Keratinocyte (primary cell): ENCODE measurements around the gene NMNAT2. TPM values are rescaled to one million over a fixed set of nuclear protein-coding genes. Genes with fewer than 3 reads are reported as not detected.

Experiments
- DNase-seq: peaks from one replicate; pipeline ENCODE4 v3.0.0-alpha.2; 2011; ENCODE audit warnings: low read depth, missing footprints, low spot score
- FAIRE-seq: peaks from 2 replicates; lab custom pipeline; 2011; peaks lifted over from hg19 to GRCh38; lab: Jason Lieb, UNC
- H2AFZ ChIP-seq: 2 replicates; pipeline ENCODE4 v1.6.0; 2012; ENCODE audit warnings: low read length, control low read depth, inconsistent platforms; ENCODE audit not compliant: control insufficient read depth
- H3K27ac ChIP-seq: 2 replicates; pipeline ENCODE4 v1.5.1; 2011; ENCODE audit warnings: low read length; ENCODE audit not compliant: control insufficient read depth, insufficient read depth
- H3K27me3 ChIP-seq: 3 replicates; pipeline ENCODE4 v1.6.0; 2011; ENCODE audit warnings: low read length; ENCODE audit not compliant: control insufficient read depth, insufficient read depth; ENCODE audit errors: extremely low read depth
- H3K36me3 ChIP-seq, 2 experiments: 2 replicates in 1 of 2; 3 replicates in 1 of 2; pipeline ENCODE4 v1.5.1; 2011; ENCODE audit warnings: low read length in 2 of 2, mild to moderate bottlenecking in 1 of 2; ENCODE audit not compliant: control insufficient read depth in 2 of 2, insufficient read depth in 2 of 2; ENCODE audit errors: extremely low read depth in 1 of 2
- H3K4me1 ChIP-seq: 3 replicates; pipeline ENCODE4 v1.5.1; 2011; ENCODE audit warnings: low read length; ENCODE audit not compliant: control insufficient read depth, insufficient read depth; ENCODE audit errors: extremely low read depth
- H3K4me2 ChIP-seq: 3 replicates; pipeline ENCODE4 v1.6.0; 2011; ENCODE audit warnings: low read depth, low read length; ENCODE audit not compliant: control insufficient read depth, insufficient read depth; ENCODE audit errors: extremely low read depth
- H3K4me3 ChIP-seq, 3 experiments: fragments of 200-600 bp in 1 of 3; sonication (generic) in 1 of 3; 2 replicates in 2 of 3; 3 replicates in 1 of 3; pipeline ENCODE4 v1.5.1; 2011 to 2016; ENCODE audit warnings: low read length in 3 of 3, mild to moderate bottlenecking in 3 of 3, control low read depth in 2 of 3, inconsistent platforms in 1 of 3, low read depth in 1 of 3, mixed read lengths in 1 of 3, mixed run types in 1 of 3, moderate library complexity in 1 of 3; ENCODE audit not compliant: control insufficient read depth in 2 of 3, insufficient read depth in 2 of 3; ENCODE audit errors: extremely low read depth in 1 of 3
- H3K79me2 ChIP-seq: 2 replicates; pipeline ENCODE4 v1.6.0; 2012; ENCODE audit warnings: low read length; ENCODE audit not compliant: control insufficient read depth, insufficient read depth
- H3K9ac ChIP-seq: 3 replicates; pipeline ENCODE4 v1.6.0; 2011; ENCODE audit warnings: low read length; ENCODE audit not compliant: control insufficient read depth, insufficient read depth; ENCODE audit errors: extremely low read depth
- H3K9me1 ChIP-seq: 3 replicates; pipeline ENCODE4 v1.6.0; 2011; ENCODE audit warnings: low read length; ENCODE audit not compliant: control insufficient read depth, insufficient read depth; ENCODE audit errors: extremely low read depth
- H3K9me3 ChIP-seq: 2 replicates; pipeline ENCODE4 v1.5.1; 2012; ENCODE audit warnings: low read depth, low read length; ENCODE audit not compliant: control insufficient read depth
- H4K20me1 ChIP-seq: 3 replicates; pipeline ENCODE4 v1.6.0; 2011; ENCODE audit warnings: low read length; ENCODE audit not compliant: control insufficient read depth, insufficient read depth; ENCODE audit errors: extremely low read depth
- CTCF ChIP-seq, 3 experiments: IDR thresholded peaks in 1 of 3; conservative IDR thresholded peaks in 1 of 3; optimal IDR thresholded peaks in 1 of 3; 2 replicates in 2 of 3; 3 replicates in 1 of 3; pipeline versions ENCODE3 to v1.5.1; 2011; ENCODE audit warnings: low read length in 3 of 3, mild to moderate bottlenecking in 3 of 3, moderate library complexity in 2 of 3, control low read depth in 1 of 3, inconsistent platforms in 1 of 3; ENCODE audit not compliant: insufficient read depth in 2 of 3; ENCODE audit errors: extremely low read depth in 1 of 3
- EZH2 ChIP-seq: IDR thresholded peaks from one replicate; pipeline ENCODE4 v1.6.1; 2012; ENCODE audit warnings: inconsistent platforms, mild to moderate bottlenecking, low read length, moderate library complexity
- dilution Hi-C: fragments of 300-500 bp; cut with MboI; formaldehyde crosslinking; loops from one replicate; pipeline ENCODE4 v1.7.0; 2020; ENCODE audit warnings: low sequenced_read_pairs; ENCODE audit not compliant: extremely low pct_ligation_motif_present
- polyA plus RNA-seq, 5 experiments: library from polyadenylated mRNA; depleted of rRNA in 3 of 5; stranded (reverse) in 3 of 5; stranded (forward) in 1 of 5; unstranded in 1 of 5; fragments of >200 nt; gene quantifications; 1 replicate in 1 of 5; 2 replicates in 3 of 5; 3 replicates in 1 of 5; pipeline versions ENCODE4 v1.2.1 to v1.2.3, GENCODE V29; 2011 to 2012; ENCODE audit warnings: missing spikeins in 2 of 5, low read depth in 1 of 5, low replicate concordance in 1 of 5

Gene NMNAT2
- polyA plus RNA-seq, 1 donor (not counting 4 experiments of a cell fraction or from before 2014, with no cell fraction given): 0.72 TPM

- H3K36me3 ChIP-seq: no peaks in the 10 kb centered on the region
- no peak overlapping the region for H3K4me3 ChIP-seq
- dilution Hi-C loops: no loop called here
- peak overlapping the region; percentile 60 for H3K4me2 ChIP-seq
- no peaks in the 10 kb centered on the region for H3K9me3 ChIP-seq
- H2AFZ ChIP-seq: no peak overlapping the region
- no peaks in the 10 kb centered on the region for H3K79me2 ChIP-seq
- no peaks in the 10 kb centered on the region for H4K20me1 ChIP-seq
- TF ChIP-seq EZH2 (no peak), CTCF (optimal IDR thresholded peaks at IDR 0.05 in 1 of 3, IDR thresholded peaks at IDR 0.05 in 1 of 3, conservative IDR thresholded peaks at IDR 0.05 in 1 of 3; ENCODE audit: extremely low read depth in 1 of 3, insufficient read depth in 2 of 3, low read length in 3 of 3) (no peak)
- DNase-seq (no peak), FAIRE-seq (peak; percentile 86)
- H3K27me3 ChIP-seq: no peaks in the 10 kb centered on the region
- peak overlapping the region; percentile 97 for H3K27ac ChIP-seq
- H3K4me1 ChIP-seq: peaks cover 55% of the 10 kb centered on the region
- H3K9me1 ChIP-seq: no peaks in the 10 kb centered on the region
- H3K9ac ChIP-seq: peak overlapping the region; percentile 85
These were observed 140.1 kb downstream of the NMNAT2 start for GRCh38 chr1:183277821-183278738.

- DNase-seq: no peak
These were observed 141.6 kb downstream of the NMNAT2 start for GRCh38 chr1:183276386-183277080.

More at GRCh38 chr1:183276386-183277080, 141.6 kb downstream of the NMNAT2 start:
- dilution Hi-C loops: no loop called here
- H3K27me3 ChIP-seq: no peaks in the 10 kb centered on the region
- H3K79me2 ChIP-seq: no peaks in the 10 kb centered on the region
- no peak overlapping the region for H3K27ac ChIP-seq
- peaks cover 54% of the 10 kb centered on the region for H3K4me1 ChIP-seq
- no peak overlapping the region for H3K4me2 ChIP-seq
- H3K4me3 ChIP-seq: no peak overlapping the region
- TF ChIP-seq CTCF (optimal IDR thresholded peaks at IDR 0.05 in 1 of 3, IDR thresholded peaks at IDR 0.05 in 1 of 3, conservative IDR thresholded peaks at IDR 0.05 in 1 of 3; ENCODE audit: extremely low read depth in 1 of 3, insufficient read depth in 2 of 3, low read length in 3 of 3): no peak
- no peak for TF ChIP-seq EZH2
- no peak overlapping the region for H3K9ac ChIP-seq
- no peaks in the 10 kb centered on the region for H3K36me3 ChIP-seq
- H3K9me1 ChIP-seq: no peaks in the 10 kb centered on the region
- no peaks in the 10 kb centered on the region for H3K9me3 ChIP-seq
- FAIRE-seq: peak; percentile 32
- H4K20me1 ChIP-seq: no peaks in the 10 kb centered on the region
- no peak overlapping the region for H2AFZ ChIP-seq
